PC-3 (cell line): ENCODE data around the gene OTUD3.

Source experiments
- CTCF ChIP-seq: fragments of 300-600 bp; sonication (generic); conservative IDR thresholded peaks from 2 replicates; pipeline ENCODE4 v1.5.1; 2017; ENCODE audit warnings: antibody characterized with exemption, low read depth, mild to moderate bottlenecking, low read length
- EZH2 ChIP-seq: fragments of 300-600 bp; sonication (generic); IDR thresholded peaks from one replicate; pipeline ENCODE4 v1.6.1; 2017; ENCODE audit warnings: antibody characterized with exemption, mild to moderate bottlenecking, low read length; ENCODE audit not compliant: unreplicated experiment

GRCh38 chr1:19945914-19946313 lies 63.7 kb downstream of the OTUD3 start:
- TF ChIP-seq EZH2 (no peak), CTCF (no peak)
